HG03103 (cell line): ENCODE results near the gene POGLUT2.
"Not testable (repeated sequence)": the region's sequence is repeated elsewhere in the genome, so short reads cannot be mapped to it uniquely, and the experiment has no call there.

Source experiments
- ATAC-seq: cut with Tn5 transposase; IDR thresholded peaks from one replicate; pipeline ENCODE4 v1.9.1; 2021; ENCODE audit warnings: low read depth; ENCODE audit not compliant: unreplicated experiment

The POGLUT2 gene

DNA sequence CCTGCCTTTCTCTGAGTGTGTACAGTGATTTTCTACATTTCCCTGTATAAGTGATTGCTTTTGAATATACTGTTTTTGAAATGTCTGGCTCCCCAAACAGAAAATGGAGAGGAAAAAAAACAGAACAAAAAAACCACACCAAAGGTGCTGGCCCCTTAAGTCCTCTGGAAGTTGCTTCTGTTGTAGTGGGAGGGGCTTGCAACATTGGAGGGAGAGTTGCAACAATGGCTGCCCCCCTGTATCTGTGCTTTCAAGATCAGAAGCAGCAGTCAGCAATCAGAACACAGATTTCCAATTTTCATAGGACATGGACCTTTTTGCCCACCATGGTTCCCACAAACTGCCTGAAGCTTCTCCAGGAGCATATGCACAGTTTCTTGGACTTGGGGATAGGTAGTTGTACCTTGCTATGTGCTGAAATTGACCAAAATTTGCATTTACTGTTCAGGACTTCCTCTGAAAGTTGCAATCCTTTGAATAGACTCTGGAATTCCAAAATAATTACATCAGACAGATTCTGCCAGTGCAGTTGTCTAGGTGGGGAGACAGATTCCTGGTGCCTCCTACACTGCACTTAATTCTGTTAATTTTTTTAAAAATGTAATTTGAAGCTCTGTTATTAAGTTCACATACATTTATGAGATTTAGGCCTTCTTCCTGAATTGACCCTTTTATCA lies 14.0 kb upstream of the POGLUT2 start:
- ATAC-seq: no peak

DNA sequence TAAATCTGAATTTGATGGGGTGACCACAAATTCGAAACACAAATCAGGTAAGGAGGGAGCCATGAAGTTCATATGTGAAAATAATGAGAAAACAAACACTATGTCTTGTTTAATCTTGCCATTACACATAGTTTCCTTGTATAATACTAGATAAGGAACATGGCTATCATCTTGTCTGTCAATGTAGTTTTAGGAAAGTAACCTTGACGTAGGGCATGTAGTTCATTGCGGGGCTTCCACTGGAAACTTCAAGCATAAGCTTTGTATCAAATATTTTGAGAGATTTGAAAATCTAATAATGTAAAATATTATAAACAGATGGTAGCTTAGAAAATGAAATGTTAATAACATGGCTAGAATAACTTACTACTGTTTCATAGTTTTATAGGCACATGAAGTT lies 8.9 kb upstream of the POGLUT2 start:
- no peak for ATAC-seq

DNA sequence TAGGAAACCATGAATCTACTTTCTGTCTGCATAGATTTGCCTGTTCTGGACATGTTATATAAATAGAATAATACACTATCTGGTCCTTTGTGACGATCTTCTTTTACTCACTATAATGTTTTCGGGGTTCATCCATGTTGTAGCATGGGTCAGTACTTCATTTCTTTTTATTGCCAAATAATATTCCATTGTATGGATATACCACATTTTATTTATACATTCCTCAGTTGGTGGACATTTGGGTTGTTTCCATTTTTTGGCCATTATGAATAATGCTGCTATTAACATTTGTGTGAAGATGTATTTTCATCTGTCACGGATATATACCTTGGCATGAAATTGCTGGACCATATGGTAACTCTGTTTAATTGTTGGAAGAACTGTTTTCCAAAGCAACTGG lies 6.9 kb upstream of the POGLUT2 start:
- ATAC-seq: no peak

DNA sequence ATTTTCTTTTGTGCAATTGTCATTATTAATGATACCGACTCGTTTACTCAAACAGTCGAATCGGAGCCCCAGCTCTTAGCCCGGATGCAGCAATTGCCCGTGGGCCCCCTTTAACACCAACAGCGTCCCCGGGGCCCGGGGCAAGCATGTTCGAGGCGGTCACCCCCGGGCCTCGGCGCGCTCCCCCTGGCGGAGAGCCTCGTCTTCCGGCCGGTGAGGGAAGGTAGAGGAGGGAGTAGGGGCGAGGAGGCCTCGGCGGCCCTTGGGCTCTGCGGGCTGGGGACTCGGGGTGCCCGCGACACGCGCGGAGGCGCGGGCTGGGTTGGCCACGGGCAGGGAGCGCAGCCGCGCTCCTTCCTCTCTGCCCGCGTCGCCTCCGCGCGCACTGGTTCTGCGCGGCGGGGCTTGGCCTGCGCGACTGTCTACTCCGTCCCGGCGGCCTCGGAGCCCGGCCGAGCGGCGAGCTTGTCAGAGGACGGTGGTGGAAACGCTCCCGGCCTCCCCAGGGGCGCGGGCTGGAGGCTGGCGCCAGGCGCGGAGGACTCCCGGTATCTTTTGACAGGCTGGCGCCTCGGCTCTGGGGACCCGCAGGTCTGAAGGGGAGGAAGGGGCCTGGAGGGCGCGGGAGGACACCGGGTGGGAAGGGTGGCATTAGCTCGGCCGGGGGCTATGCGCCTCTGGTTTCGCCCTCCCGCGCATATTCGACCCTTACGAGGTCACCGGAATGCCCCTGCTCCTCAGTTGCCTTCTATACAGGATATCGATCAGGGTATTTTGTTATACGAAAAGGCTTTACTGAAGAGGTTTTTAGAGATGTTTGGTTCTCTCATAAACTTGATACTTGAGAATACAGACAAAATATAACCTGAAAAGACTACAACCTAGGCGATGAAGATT lies 1.6 kb upstream of the POGLUT2 start:
- ATAC-seq: peak; percentile 66

DNA sequence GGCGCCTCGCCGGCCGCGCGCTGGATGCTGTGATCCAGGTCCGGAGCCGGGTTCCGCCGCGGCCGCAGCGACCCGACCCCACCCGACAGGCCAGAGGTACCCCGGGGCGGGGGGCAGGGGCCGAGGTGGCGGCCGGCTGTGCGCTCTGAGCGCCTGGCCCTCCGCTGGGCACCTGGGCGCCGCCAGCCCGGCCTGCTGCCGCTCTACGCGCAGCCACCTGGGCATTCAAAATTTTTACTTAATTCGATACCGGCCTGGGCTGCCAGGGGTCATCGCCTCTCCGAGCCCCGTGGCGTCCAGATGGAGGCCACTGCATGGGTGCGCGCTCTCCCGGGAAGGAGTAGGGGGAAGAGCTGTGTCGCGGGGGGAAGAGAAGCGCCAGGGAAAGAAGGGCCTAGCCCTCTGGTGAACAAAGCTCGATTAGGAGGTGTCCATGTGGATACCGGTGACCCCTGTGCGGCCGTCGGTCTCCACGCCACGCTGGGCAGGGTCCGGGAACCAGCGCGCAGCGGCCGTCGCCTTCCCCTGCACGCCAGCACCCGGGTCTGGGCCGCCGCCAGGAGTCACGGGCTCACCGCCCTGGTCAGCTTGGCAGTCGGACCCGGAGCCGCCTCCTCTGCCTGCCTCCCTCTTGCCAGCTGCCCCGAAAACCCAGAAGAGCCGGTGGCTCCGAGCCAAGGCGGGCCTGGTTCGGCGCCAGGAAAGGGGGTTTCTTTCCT lies 809 bp upstream of the POGLUT2 start:
- ATAC-seq: peak; percentile 2

DNA sequence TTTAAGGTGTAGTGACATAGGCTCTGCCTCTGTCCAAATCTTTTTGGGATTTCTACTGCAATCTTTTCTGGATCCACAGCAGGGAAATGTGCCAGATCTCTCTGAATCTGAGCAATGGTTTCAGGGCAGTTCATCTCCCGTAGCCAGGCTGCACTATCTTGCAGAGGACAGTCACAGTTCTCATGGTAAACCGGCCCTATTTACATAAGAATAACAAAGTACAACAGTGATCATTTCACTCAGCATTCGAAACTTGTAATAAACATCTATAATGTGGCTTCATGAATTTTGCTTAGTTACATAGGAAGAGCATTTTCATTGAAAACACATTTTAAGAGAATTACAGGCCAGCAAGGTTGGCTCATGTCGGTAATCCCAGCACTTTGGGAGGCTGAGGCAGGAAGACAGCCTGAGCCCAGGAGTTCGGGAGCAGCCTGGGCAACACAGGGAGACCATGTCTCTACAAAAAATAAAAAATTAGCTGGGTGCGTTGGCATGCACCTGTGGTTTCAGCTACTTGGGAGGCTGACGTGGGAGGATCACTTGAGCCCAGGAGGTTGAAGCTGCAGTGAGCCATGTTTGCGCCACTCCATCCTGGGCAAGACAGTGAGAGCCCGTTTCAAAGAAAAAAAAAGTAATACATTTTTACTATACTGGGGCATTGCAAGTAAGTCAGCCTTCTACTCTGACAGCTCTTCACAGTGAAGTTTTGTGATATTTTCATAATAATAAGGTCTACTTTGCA lies 5.0 kb downstream of the POGLUT2 start:
- ATAC-seq: no peak

DNA sequence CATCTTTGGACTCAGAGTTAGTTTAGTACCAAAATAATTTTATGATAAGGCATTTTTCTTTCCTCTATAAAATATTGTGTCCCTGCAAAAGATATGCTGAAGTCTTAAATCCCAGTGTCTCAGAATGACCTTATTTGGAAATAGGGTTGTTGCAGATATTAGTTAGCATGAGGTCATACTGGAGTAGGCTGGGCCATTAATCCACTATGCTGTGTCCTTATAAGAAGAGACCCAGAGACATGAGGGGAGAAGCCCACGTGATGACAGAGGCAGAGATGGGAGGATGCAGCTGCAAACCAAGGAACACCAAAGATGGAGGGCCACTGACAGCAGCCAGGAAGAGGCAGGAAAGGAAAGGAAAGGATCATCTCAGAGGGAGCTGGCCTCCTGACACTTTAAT lies 6.4 kb downstream of the POGLUT2 start:
- ATAC-seq: no peak

DNA sequence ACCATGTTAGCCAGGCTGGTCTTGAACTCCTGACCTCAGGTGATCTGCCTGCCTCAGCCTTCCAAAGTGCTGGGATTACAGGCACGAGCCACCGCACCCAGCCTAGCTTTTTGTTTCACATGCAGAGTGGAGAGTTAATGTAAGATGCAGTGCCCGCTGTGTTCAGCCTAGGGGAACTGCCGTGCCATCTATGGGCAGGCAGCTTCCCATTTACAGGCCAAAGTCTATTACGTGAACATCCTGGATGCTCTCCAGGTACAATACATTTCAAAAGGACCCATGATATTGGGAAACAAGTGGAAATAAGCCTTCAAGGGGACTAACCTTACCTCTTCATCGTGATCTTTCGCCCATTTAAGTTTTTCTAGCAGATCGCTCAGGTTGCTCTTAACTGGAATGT lies 10.1 kb downstream of the POGLUT2 start:
- ATAC-seq: no peak

DNA sequence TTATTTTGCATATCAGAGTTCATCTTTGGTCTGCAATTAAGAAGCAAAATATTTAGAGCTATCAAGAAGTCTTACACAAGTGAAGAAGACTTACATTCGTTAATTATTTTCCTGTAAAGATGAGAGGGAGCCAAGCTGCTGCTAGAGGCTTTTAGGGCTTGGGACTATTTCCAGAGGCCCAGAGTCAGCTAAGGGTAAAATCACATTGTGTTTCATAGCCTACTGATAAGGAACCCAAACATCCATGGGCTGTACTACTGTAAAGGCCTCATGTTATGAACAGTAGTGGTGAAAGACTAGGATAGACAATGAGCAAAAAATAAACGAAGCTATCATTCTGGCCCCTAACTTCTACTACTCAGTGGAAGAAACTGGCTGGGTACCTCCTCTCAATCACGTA lies 14.3 kb downstream of the POGLUT2 start:
- no peak for ATAC-seq

DNA sequence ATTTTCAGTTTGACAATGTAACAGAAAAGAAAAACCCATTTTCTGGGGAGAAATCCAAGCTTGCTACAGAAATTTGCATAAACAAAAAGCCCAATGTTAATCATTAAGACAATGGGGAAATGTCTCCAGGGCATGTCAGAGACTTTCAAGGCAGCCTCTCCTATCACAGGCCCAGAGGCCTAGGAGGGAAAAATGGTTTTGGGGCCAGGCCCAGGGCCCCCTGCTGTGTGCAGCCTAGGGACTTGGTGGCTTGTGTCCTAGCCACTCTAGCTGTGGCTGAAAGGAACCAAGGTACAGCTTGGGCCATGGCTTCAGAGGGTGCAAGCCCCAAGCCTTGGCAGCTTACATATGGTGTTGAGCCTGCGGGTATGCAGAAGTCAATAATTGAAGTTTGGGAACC lies 17.2 kb downstream of the POGLUT2 start:
- no peak for ATAC-seq

DNA sequence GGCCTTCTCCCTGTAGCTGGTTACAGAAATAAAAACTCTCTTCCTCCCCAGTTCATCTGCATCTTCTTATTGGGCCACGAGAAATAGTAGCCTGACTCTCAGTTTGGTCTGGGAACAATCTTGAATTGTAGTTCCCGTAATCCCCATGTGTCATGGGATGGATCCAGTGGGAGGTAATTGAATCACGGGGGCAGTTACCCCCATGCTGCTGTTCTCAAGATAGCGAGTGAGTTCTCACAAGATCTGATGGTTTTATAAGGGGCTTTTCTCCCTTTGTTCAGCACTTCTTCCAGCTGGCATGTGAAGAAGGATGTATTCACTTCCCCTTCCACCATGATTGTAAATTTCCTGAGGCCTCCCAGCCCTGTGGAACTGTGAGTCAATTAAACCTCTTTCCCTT lies 18.1 kb downstream of the POGLUT2 start:
- not testable (repeated sequence) for ATAC-seq

DNA sequence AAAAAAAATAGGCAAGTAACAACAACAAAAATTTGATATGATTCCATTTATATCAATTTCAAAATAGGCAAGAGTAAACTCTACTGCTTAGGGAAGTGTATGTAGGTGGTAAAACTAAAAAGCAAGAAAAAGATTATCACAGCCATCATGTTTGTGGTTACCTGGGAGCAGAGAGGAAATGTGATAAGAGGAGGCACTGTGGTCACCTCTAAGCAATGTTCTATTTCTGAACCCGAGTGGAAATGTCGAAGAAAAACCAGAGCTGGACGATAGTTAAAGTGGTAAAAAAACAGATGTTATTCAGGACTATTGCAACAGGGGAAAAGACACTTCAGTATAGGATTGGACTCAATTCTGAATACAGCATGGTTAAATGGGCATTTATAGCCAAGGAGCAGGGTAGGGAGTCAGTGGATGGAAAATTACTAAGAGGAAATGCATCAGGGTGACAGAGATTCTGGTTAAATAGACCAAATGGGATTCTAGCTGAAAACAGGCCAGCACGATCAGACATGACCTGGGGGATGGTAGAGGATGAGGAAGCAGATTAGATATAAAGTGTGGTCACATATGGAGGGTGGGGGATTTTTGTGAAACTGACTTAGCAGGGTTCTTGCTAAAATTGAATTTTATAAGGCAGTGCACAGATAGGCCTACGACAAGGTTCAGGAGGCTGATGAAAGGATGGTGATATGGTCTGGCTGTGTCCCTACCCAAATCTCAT lies 19.2 kb downstream of the POGLUT2 start:
- ATAC-seq: peak; percentile 40

DNA sequence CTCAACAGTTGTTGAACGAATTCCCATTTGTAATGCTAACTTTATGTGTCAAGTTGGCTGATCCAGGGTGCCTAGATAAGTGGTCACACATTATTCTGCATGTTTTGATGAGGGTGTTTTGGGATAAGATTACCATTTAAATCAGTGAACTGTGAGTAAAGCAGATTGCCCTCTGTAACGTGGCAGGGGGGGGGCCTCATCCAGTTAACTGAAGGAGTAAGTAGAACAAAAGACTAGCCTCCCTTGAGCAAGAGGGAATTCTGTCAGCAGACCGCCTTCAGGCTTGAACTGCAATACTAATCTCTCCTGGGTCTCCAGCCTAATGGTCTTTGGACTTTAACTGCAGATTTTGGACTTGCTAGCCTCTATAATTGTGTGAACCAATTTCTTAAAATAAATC lies 21.0 kb downstream of the POGLUT2 start:
- no peak for ATAC-seq

DNA sequence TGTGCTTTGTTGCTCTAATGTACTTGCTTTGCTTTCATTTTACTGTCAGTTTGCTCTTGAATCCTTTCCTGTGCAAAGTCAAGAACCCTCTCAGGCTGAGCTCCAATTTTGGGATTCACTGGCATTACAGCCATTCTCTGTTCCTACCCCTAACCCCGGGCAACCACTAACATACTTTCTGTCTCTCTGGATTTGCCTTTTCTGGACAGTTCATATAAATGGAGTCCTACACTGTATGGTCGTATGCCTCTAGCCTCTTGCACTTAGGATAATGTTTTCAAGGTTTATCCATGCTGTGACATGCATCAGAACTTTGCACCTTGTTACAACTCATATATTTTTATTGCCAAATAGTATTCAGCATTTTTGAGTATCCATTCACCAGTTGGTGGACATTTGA lies 22.5 kb downstream of the POGLUT2 start:
- ATAC-seq: no peak

DNA sequence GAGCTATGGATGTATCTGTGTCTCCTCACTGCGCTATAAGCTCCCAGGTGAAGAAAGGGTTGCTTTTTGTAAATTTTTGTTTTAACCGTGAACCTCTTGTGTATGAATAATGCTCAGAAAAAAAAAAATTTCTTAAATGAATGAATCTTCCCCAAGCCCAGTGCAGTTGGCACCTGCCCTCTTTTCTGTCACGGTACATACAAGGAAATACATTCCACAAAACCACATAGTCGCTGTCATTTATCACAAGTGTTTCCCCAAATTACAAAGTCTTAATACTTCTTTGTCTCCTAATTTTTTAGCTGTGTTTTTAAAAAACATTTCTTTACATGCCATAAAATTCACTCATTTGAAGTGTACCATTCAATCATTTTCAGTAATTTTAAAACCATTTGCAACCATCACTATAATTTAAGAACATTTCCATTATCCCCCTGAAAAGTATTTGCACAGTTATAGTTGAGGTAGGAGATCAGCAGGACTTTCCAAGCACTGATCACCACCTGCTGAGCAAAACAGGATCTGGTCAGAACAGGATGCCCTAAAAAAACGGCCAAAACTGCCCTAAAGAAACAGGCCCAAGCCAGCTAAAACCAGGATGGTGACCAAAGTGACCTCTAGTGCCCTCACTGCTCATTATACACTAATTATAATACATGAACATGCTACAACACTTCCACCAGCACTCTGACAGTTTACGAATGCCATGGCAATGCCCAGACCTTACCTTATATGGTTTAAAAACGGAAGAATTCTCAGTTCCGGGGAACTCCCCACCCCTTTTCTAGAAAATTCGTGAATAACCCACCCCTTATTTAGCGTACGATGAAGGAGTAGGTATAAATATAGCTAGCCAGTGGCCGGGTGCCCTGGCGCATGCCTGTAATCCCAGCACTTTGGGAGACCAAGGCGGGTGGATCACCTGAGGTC lies 23.9 kb downstream of the POGLUT2 start:
- no peak for ATAC-seq

DNA sequence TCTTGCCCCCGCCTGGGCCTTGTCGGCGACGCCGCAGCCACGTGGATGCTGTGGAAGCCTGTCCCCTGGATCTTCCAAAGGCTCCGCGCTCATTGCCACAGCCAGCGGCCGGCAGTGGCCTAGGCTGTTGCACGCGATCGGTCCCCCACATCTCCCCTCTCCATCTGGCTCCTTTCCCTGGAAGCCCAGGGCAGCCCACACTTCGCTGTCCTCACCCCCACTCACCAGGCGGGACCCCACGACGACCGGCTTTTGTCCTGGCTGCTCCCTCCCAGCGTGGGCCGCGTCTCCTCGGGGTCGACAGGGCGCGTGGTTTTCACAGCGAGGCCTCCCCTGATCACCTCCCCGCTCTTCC lies 24.6 kb downstream of the POGLUT2 start:
- ATAC-seq: no peak

DNA sequence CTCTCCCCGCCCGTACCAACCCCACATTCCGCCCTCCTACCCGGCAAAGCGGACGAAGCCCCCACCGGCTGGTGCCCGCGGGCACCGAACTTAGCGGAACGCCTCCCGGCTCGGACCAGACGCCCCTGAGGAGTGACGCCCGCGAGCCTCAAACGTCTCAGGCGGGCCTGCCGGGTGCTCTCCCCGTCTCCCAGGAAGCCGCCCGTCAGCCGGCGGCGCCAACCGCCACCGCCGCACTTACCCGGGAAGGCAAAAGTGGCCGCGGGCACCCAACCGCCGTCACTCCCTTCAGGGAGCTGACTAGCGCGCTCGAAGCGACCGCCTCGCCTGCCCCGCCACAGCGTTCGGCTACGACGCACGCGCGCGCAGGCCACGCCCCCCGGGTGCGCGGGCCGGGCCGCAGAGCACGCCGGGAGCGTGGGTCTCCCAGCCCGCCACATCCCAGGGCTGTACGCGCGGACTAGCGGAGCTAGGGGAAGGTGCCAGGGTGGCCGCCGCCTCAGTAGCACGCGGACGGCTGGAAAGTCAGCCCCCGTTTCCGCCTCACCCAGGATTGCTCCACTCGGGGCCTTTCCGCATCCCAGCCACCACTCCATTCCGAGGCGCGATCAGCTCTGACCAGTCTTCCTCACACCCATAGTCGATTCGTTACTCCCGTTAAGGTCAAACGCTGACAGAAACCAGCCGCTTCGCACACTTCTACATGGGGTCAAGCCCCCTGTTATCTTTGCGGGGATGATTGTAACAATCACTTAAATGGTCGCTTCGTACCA lies 25.1 kb downstream of the POGLUT2 start, which contains the start of gene TEX30:
Gene TEX30 (minus strand): TSS at position 346 of the 773 bp plus-strand sequence. CDS start 3,760 bp downstream, outside the sequence.
- ATAC-seq: peak; percentile 91

DNA sequence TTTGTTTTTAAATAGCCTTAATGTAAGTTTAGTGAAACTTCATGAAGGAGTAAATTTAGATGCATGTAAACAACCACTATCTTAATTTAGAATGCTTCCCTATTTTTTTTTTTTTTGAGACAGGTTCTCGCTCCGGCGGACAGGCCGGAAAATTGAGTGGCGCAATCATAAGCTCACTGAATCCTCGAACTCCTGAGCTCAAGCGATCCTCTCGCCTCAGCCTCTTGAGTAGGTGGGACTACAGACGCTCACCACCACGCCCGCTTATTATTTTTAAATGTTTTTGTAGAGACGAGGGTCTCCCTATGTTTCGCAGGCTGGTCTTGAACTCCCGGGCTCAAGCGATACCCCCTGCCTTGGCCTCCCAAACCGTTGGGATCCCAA lies 26.7 kb downstream of the POGLUT2 start:
- ATAC-seq: no peak
